MM.1S (cell line): Measurements from ENCODE around the gene MBP.

ENCODE experiments used
- DNase-seq: peaks from one replicate; pipeline ENCODE4 v3.0.0-alpha.2; 2015
- H2AFZ ChIP-seq: fragments of 300-600 bp; sonication (generic); 2 replicates; pipeline ENCODE4 v1.6.0; 2016; ENCODE audit warnings: antibody characterized with exemption, low read length
- H3F3A ChIP-seq: fragments of 300-600 bp; sonication (generic); 2 replicates; pipeline ENCODE4 v1.6.1; 2016; ENCODE audit warnings: mild to moderate bottlenecking, antibody characterized with exemption, low read length, moderate library complexity, mixed read lengths; ENCODE audit not compliant: insufficient read depth
- H3K27ac ChIP-seq: fragments of 300-600 bp; sonication (generic); 2 replicates; pipeline ENCODE4 v1.5.1; 2016; ENCODE audit warnings: mild to moderate bottlenecking, low read length
- H3K27me3 ChIP-seq: fragments of 300-600 bp; sonication (generic); replicated peaks from 2 replicates; pipeline ENCODE4 v1.6.0; 2016; ENCODE audit warnings: low read length; ENCODE audit not compliant: insufficient read depth
- H3K36me3 ChIP-seq: fragments of 300-600 bp; sonication (generic); replicated peaks from 2 replicates; pipeline ENCODE4 v1.6.1; 2016; ENCODE audit warnings: mild to moderate bottlenecking, low read length, mixed read lengths; ENCODE audit not compliant: insufficient read depth
- H3K4me1 ChIP-seq: fragments of 300-600 bp; sonication (generic); 2 replicates; pipeline ENCODE4 v1.6.1; 2016; ENCODE audit warnings: low read length, mixed read lengths
- H3K4me2 ChIP-seq: fragments of 300-600 bp; sonication (generic); 2 replicates; pipeline ENCODE4 v1.6.0; 2016; ENCODE audit warnings: low read depth, low read length
- H3K4me3 ChIP-seq: fragments of 300-600 bp; sonication (generic); 2 replicates; pipeline ENCODE4 v1.5.1; 2016; ENCODE audit warnings: low read length, mixed read lengths
- H3K79me2 ChIP-seq: fragments of 300-600 bp; sonication (generic); 2 replicates; pipeline ENCODE4 v1.6.1; 2016; ENCODE audit warnings: mixed run types, low read length, mixed read lengths
- H3K9ac ChIP-seq: fragments of 300-600 bp; sonication (generic); 2 replicates; pipeline ENCODE4 v1.6.1; 2016; ENCODE audit warnings: low read length, mixed read lengths
- H3K9me2 ChIP-seq: fragments of 300-600 bp; sonication (generic); replicated peaks from 2 replicates; pipeline ENCODE4 v1.6.1; 2016; ENCODE audit warnings: mild to moderate bottlenecking, low read length, mixed read lengths; ENCODE audit not compliant: insufficient read depth
- H3K9me3 ChIP-seq: fragments of 300-600 bp; sonication (generic); replicated peaks from 2 replicates; pipeline ENCODE4 v1.6.1; 2016; ENCODE audit warnings: mild to moderate bottlenecking, low read length, mixed read lengths; ENCODE audit not compliant: insufficient read depth
- H4K20me1 ChIP-seq: fragments of 300-600 bp; sonication (generic); 2 replicates; pipeline ENCODE4 v1.6.1; 2016; ENCODE audit warnings: mild to moderate bottlenecking, low read length, moderate library complexity, mixed read lengths; ENCODE audit not compliant: insufficient read depth
- CTCF ChIP-seq: fragments of 300-600 bp; sonication (generic); IDR thresholded peaks from 2 replicates; pipeline ENCODE4 v1.5.1; 2016; ENCODE audit warnings: antibody characterized with exemption, low read length, mixed read lengths
- EZH2 ChIP-seq: fragments of 300-600 bp; sonication (generic); optimal IDR thresholded peaks from 2 replicates; pipeline ENCODE3; 2017; ENCODE audit warnings: low read depth, mild to moderate bottlenecking, antibody characterized with exemption, low read length, mixed read lengths
- EZH2phosphoT487 ChIP-seq: fragments of 300-600 bp; sonication (generic); IDR thresholded peaks from 2 replicates; pipeline ENCODE4 v1.6.1; 2018; ENCODE audit warnings: antibody characterized with exemption, low read length

The MBP gene

GRCh38 chr18:77055429-77056300 lies 76.9 kb downstream of the MBP start:
- Histone ChIP-seq H3K9me3 (no peaks in the 10 kb centered on the region), H3K4me3 (no peak overlapping the region), H3K4me2 (peak overlapping the region; percentile 59), H3K9ac (no peak overlapping the region), H3K27me3 (no peaks in the 10 kb centered on the region), H4K20me1 (no peaks in the 10 kb centered on the region), H3K9me2 (no peaks in the 10 kb centered on the region), H3K4me1 (peaks cover 15% of the 10 kb centered on the region), H3K36me3 (no peaks in the 10 kb centered on the region), H3F3A (no peaks in the 10 kb centered on the region), H3K79me2 (no peaks in the 10 kb centered on the region; the same call in 1 of the 2 replicates), H3K27ac (peak overlapping the region; percentile 67), H2AFZ (peak overlapping the region; percentile 30; the same call in 1 of the 2 replicates)
- TF ChIP-seq EZH2: no peak
- TF ChIP-seq EZH2phosphoT487: no peak
- no peak for TF ChIP-seq CTCF
- no peak for DNase-seq

GRCh38 chr18:77054606-77055428 lies 77.8 kb downstream of the MBP start:
- H3F3A ChIP-seq: no peaks in the 10 kb centered on the region
- no peaks in the 10 kb centered on the region for H3K36me3 ChIP-seq
- H3K9ac ChIP-seq: no peak overlapping the region
- peak overlapping the region; percentile 67 for H3K27ac ChIP-seq
- H3K27me3 ChIP-seq: no peaks in the 10 kb centered on the region
- H3K9me2 ChIP-seq: no peaks in the 10 kb centered on the region
- peak overlapping the region; percentile 59 for H3K4me2 ChIP-seq
- peak overlapping the region; percentile 30; the same call in 1 of the 2 replicates for H2AFZ ChIP-seq
- H4K20me1 ChIP-seq: no peaks in the 10 kb centered on the region
- H3K79me2 ChIP-seq: no peaks in the 10 kb centered on the region; the same call in 1 of the 2 replicates
- no peak overlapping the region for H3K4me3 ChIP-seq
- H3K4me1 ChIP-seq: peaks cover 15% of the 10 kb centered on the region
- peak; percentile 71 for TF ChIP-seq CTCF
- TF ChIP-seq EZH2phosphoT487: no peak
- DNase-seq: peak; percentile 87
- no peaks in the 10 kb centered on the region for H3K9me3 ChIP-seq

- DNase-seq: no peak
- H3K36me3 ChIP-seq: no peaks in the 10 kb centered on the region
- TF ChIP-seq EZH2 (no peak), EZH2phosphoT487 (no peak), CTCF (no peak)
- no peaks in the 10 kb centered on the region for H3K27me3 ChIP-seq
- peaks cover 15% of the 10 kb centered on the region for H3K4me1 ChIP-seq
- H3K27ac ChIP-seq: peak overlapping the region; percentile 67; the same call in 1 of the 2 replicates
- H2AFZ ChIP-seq: no peak overlapping the region
- H3K9me3 ChIP-seq: no peaks in the 10 kb centered on the region
- no peaks in the 10 kb centered on the region for H3K9me2 ChIP-seq
- H3K4me2 ChIP-seq: peak overlapping the region; percentile 59; the same call in 1 of the 2 replicates
- H3K79me2 ChIP-seq: no peaks in the 10 kb centered on the region; the same call in 1 of the 2 replicates
- no peaks in the 10 kb centered on the region for H3F3A ChIP-seq
- no peak overlapping the region for H3K9ac ChIP-seq
- H4K20me1 ChIP-seq: no peaks in the 10 kb centered on the region
- H3K4me3 ChIP-seq: no peak overlapping the region
Measured at GRCh38 chr18:77054288-77054605, 78.3 kb downstream of the MBP start.
